Panc1 (cell line): Measurements from ENCODE around the gene ASCC1. TPM values are rescaled to one million over a fixed set of nuclear protein-coding genes. Genes with fewer than 3 reads are reported as not detected.

Experiments used
- ATAC-seq: fragments of 200-7000 bp; cut with Tn5 transposase; 2 replicates; pipeline ENCODE4 v1.9.1; 2020; ENCODE audit warnings: mild to moderate bottlenecking, moderate library complexity
- BruUV-seq: library from RNA; stranded (reverse); fragments of 400-500 nt; replicated peaks from 2 replicates; lab custom pipeline; 2021; lab: Mats Ljungman, UMichigan
- CTCF ChIA-PET: fragments of 300-600 bp; sonication (Branson Sonifier 250); formaldehyde crosslinking; loops from one replicate; lab custom pipeline; 2022; ENCODE audit warnings: antibody characterized with exemption; lab: Charles Lee
- POLR2A ChIA-PET: fragments of 300-600 bp; sonication (Branson Sonifier 250); formaldehyde crosslinking; loops from one replicate; lab custom pipeline; 2022; ENCODE audit warnings: antibody characterized with exemption; lab: Charles Lee
- DNase-seq: peaks from one replicate; pipeline ENCODE4 v3.0.0-alpha.2; 2010; ENCODE audit warnings: low read depth, low spot score
- H3K27ac ChIP-seq: 2 replicates; pipeline ENCODE4 v1.5.1; 2011; ENCODE audit warnings: mild to moderate bottlenecking, low read length, inconsistent platforms
- H3K27me3 ChIP-seq: fragments of 200-500 bp; sonication (Bioruptor generic); 2 replicates; pipeline ENCODE4 v1.6.0; 2014; ENCODE audit warnings: low read length, inconsistent platforms; ENCODE audit not compliant: control insufficient read depth, insufficient read depth
- H3K36me3 ChIP-seq: fragments of 200-500 bp; sonication (Bioruptor generic); 2 replicates; pipeline ENCODE4 v1.5.1; 2014; ENCODE audit warnings: inconsistent platforms, mild to moderate bottlenecking, low read length, moderate library complexity; ENCODE audit not compliant: control insufficient read depth, insufficient read depth
- H3K4me1 ChIP-seq: 2 replicates; pipeline ENCODE4 v1.5.1; 2011; ENCODE audit warnings: inconsistent platforms, mild to moderate bottlenecking, low read length, moderate library complexity; ENCODE audit not compliant: control insufficient read depth, insufficient read depth
- H3K4me3 ChIP-seq, 2 experiments: 2 replicates each; pipeline ENCODE4 v1.5.1; 2011 to 2012; ENCODE audit warnings: low read depth in 2 of 2, low read length in 2 of 2, mild to moderate bottlenecking in 2 of 2, inconsistent platforms in 1 of 2, moderate library complexity in 1 of 2
- H3K9me3 ChIP-seq: fragments of 200-500 bp; sonication (Bioruptor generic); 2 replicates; pipeline ENCODE4 v1.5.1; 2014; ENCODE audit warnings: low read depth, mild to moderate bottlenecking, inconsistent platforms, low read length, moderate library complexity; ENCODE audit not compliant: control insufficient read depth, insufficient read depth
- CTCF ChIP-seq: fragments of 450-650 bp; IDR thresholded peaks from 2 replicates; pipeline ENCODE4 v1.5.1; 2017; ENCODE audit warnings: mild to moderate bottlenecking
- POLR2AphosphoS5 ChIP-seq: IDR thresholded peaks from 2 replicates; pipeline ENCODE4 v1.6.1; 2012; ENCODE audit warnings: mild to moderate bottlenecking, low read depth, low read length, moderate library complexity
- REST ChIP-seq, 2 experiments: IDR thresholded peaks; 2 replicates each; pipeline ENCODE4 v1.6.1; 2011 to 2012; ENCODE audit warnings: low read depth in 2 of 2, control low read depth in 1 of 2, low read length in 1 of 2, mild to moderate bottlenecking in 1 of 2, moderate library complexity in 1 of 2; ENCODE audit not compliant: insufficient read depth in 1 of 2
- SIN3A ChIP-seq: IDR thresholded peaks from 2 replicates; pipeline ENCODE4 v1.6.1; 2012; ENCODE audit warnings: low read depth, mild to moderate bottlenecking, low read length, moderate library complexity, borderline replicate concordance; ENCODE audit not compliant: insufficient read depth
- TCF7L2 ChIP-seq: IDR thresholded peaks from 2 replicates; pipeline ENCODE4 v1.6.1; 2011; ENCODE audit warnings: mild to moderate bottlenecking, low read depth, low read length, inconsistent platforms
- in situ Hi-C: cut with HindIII; loops from 2 replicates; pipeline ENCODE4 v1.10.0; 2016; ENCODE audit warnings: low sequenced_read_pairs, low pct_unique_long_range_greater_than_20kb
- intact Hi-C: fragments of 100-400 bp; cut with micrococcal nuclease; formaldehyde crosslinking; loops from one replicate; pipeline ENCODE4 v1.10.0; 2022; ENCODE audit not compliant: unreplicated experiment
- total RNA-seq: library from RNA; stranded (reverse); gene quantifications from one replicate; pipeline ENCODE4 v1.2.1, GENCODE V29; 2021; ENCODE audit not compliant: unreplicated experiment

ASCC1 gene
- total RNA-seq, 1 experiment from 2014 or later = 114 TPM

GRCh38 chr10:72062832-72063702, 153.0 kb downstream of the ASCC1 start:
- no peaks in the 10 kb centered on the region for H3K36me3 ChIP-seq
- CTCF ChIA-PET = interaction anchor here (1.6 to 1.9 kb wide), 2 partner anchors 15 to 63 kb away, joined by 3 to 7 read pairs; no protein-coding TSS in a partner anchor
- BruUV-seq = no TSS peak
- H3K27me3 ChIP-seq = no peaks in the 10 kb centered on the region
- POLR2A ChIA-PET = interaction anchor here (0.6 kb wide), 2 partner anchors 24 to 99 kb away, joined by 3 to 4 read pairs; no protein-coding TSS in a partner anchor
- H3K27ac ChIP-seq = peak overlapping the region; percentile 67
- no peak for ATAC-seq
- peaks cover 44% of the 10 kb centered on the region for H3K4me1 ChIP-seq
- no peak overlapping the region for H3K4me3 ChIP-seq
- intact Hi-C loops = no loop called here
- no peaks in the 10 kb centered on the region for H3K9me3 ChIP-seq
- in situ Hi-C loops = no loop called here
- TF ChIP-seq POLR2AphosphoS5 (no peak), SIN3A (no peak), CTCF (no peak), TCF7L2 (no peak), REST (IDR thresholded peaks at IDR 0.05; ENCODE audit: insufficient read depth in 1 of 2, low read depth in 2 of 2, low read length in 1 of 2) (no peak)
- no peak for DNase-seq

GRCh38 chr10:72062382-72062781, 153.7 kb downstream of the ASCC1 start:
- DNase-seq = no peak
- H3K27ac ChIP-seq = peak overlapping the region; percentile 67
- in situ Hi-C loops = no loop called here
- peaks cover 43% of the 10 kb centered on the region for H3K4me1 ChIP-seq
- H3K27me3 ChIP-seq = no peaks in the 10 kb centered on the region
- H3K4me3 ChIP-seq = no peak overlapping the region
- H3K36me3 ChIP-seq = no peaks in the 10 kb centered on the region
- TSS peak; percentile 43 for BruUV-seq
- ChIA-PET POLR2A (interaction anchor here (0.6 kb wide), 1 partner anchor 24 kb away, joined by 4 read pairs; no protein-coding TSS in a partner anchor), CTCF (interaction anchor here (0.6 to 1.9 kb wide), 3 partner anchors 14 to 277 kb away, joined by 3 to 7 read pairs (median 3); no protein-coding TSS in a partner anchor)
- TF ChIP-seq POLR2AphosphoS5 (no peak), REST (IDR thresholded peaks at IDR 0.05; ENCODE audit: insufficient read depth in 1 of 2, low read depth in 2 of 2, low read length in 1 of 2) (no peak), CTCF (no peak), TCF7L2 (no peak), SIN3A (no peak)
- no peaks in the 10 kb centered on the region for H3K9me3 ChIP-seq
- ATAC-seq = no peak
- intact Hi-C loops = no loop called here
